Epithelial cell of esophagus (primary cell): ENCODE measurements around the gene AUTS2.

Experiments
- DNase-seq: peaks from one replicate; pipeline ENCODE4 v3.0.0; 2010; ENCODE audit warnings: low read depth
- H3K4me3 ChIP-seq: 2 replicates; pipeline ENCODE4 v1.5.1; 2011; ENCODE audit warnings: mild to moderate bottlenecking, low read length, control low read depth
- CTCF ChIP-seq: IDR thresholded peaks from 2 replicates; pipeline ENCODE4 v1.5.1; 2011; ENCODE audit warnings: low read depth, mild to moderate bottlenecking, low read length, control low read depth, inconsistent platforms; ENCODE audit not compliant: insufficient read depth; ENCODE audit errors: missing control alignments

The AUTS2 gene

GRCh38 chr7:70553364-70553763 is 955.1 kb downstream of the AUTS2 start:
- no peak overlapping the region for H3K4me3 ChIP-seq
- no peak for TF ChIP-seq CTCF
- DNase-seq: peak; percentile 27

- no peak for DNase-seq
- no peak for TF ChIP-seq CTCF
- H3K4me3 ChIP-seq: no peak overlapping the region
Observed at GRCh38 chr7:70554646-70555045, 956.4 kb downstream of the AUTS2 start.

- H3K4me3 ChIP-seq: no peak overlapping the region
- DNase-seq: no peak
- TF ChIP-seq CTCF: no peak
Observed at GRCh38 chr7:70556761-70557160, 958.5 kb downstream of the AUTS2 start.

- TF ChIP-seq CTCF: no peak
- H3K4me3 ChIP-seq: no peak overlapping the region
- no peak for DNase-seq
Observed at GRCh38 chr7:70557338-70557737, 959.1 kb downstream of the AUTS2 start.

- no peak for TF ChIP-seq CTCF
- DNase-seq: no peak
- H3K4me3 ChIP-seq: no peak overlapping the region
Observed at GRCh38 chr7:70559815-70560214, 961.5 kb downstream of the AUTS2 start.

GRCh38 chr7:70563960-70564359 is 965.7 kb downstream of the AUTS2 start:
- TF ChIP-seq CTCF: no peak
- DNase-seq: no peak
- no peak overlapping the region for H3K4me3 ChIP-seq

- TF ChIP-seq CTCF: no peak
- DNase-seq: no peak
- H3K4me3 ChIP-seq: no peak overlapping the region
Observed at GRCh38 chr7:70565721-70566370, 967.6 kb downstream of the AUTS2 start.
